Testis (tissue), 2 donors: ENCODE results near the gene PDE10A.

Experiments used
- CTCF ChIP-seq, 3 experiments: fragments of 450-650 bp in 2 of 3; fragments of 200-600 bp in 1 of 3; sonication (generic) in 1 of 3; IDR thresholded peaks; one replicate each; pipeline ENCODE4 v1.5.1; 2016 to 2019; ENCODE audit warnings: antibody characterized with exemption in 3 of 3, mild to moderate bottlenecking in 2 of 3, moderate library complexity in 1 of 3
- POLR2A ChIP-seq: fragments of 450-650 bp; IDR thresholded peaks from one replicate; pipeline ENCODE4 v1.6.1; 2017; ENCODE audit warnings: antibody characterized with exemption, mild to moderate bottlenecking, moderate library complexity

GRCh38 chr6:165551828-165552227, 111.2 kb downstream of the PDE10A start:
- TF ChIP-seq POLR2A (no peak), CTCF (IDR thresholded peaks at IDR 0.05) (no peak)
